Kidney epithelial cell (primary cell): Measurements from ENCODE around the gene SORBS1. TPM values are rescaled to one million over a fixed set of nuclear protein-coding genes. Genes with fewer than 3 reads are reported as not detected.
A peak's percentile ranks its signal among the peaks of the same experiment; 100 is the strongest.

Source experiments
- DNase-seq: peaks from one replicate; pipeline ENCODE4 v3.0.0-alpha.2; 2010; ENCODE audit warnings: low read depth
- H3K27me3 ChIP-seq: 2 replicates; pipeline ENCODE4 v1.6.0; 2011; ENCODE audit warnings: low read length; ENCODE audit not compliant: control insufficient read depth, insufficient read depth
- H3K36me3 ChIP-seq: 2 replicates; pipeline ENCODE4 v1.5.1; 2011; ENCODE audit warnings: low read length; ENCODE audit not compliant: control insufficient read depth, insufficient read depth
- H3K4me3 ChIP-seq: 2 replicates; pipeline ENCODE4 v1.5.1; 2011; ENCODE audit warnings: low read depth, mild to moderate bottlenecking, control low read depth, low read length
- CTCF ChIP-seq: IDR thresholded peaks from 2 replicates; pipeline ENCODE4 v1.5.1; 2011; ENCODE audit warnings: mild to moderate bottlenecking, moderate library complexity, low read length, control low read depth, inconsistent platforms; ENCODE audit not compliant: insufficient read depth, poor library complexity, severe bottlenecking
- total RNA-seq: library from RNA; depleted of rRNA; stranded (reverse); fragments of >200 nt; gene quantifications from 2 replicates; pipeline ENCODE4 v1.2.3, GENCODE V29; 2015

SORBS1 gene
- total RNA-seq, 1 donor from 2014 or later = 4.9 TPM

- peak; percentile 96 for TF ChIP-seq CTCF
- H3K36me3 ChIP-seq = no peaks in the 10 kb centered on the region
- DNase-seq = peak; percentile 50
- no peaks in the 10 kb centered on the region for H3K27me3 ChIP-seq
- H3K4me3 ChIP-seq = no peak overlapping the region
These were observed 40.0 kb upstream of the SORBS1 start for GRCh38 chr10:95601116-95601719.

GRCh38 chr10:95600158-95600557, 39.0 kb upstream of the SORBS1 start:
- no peak for TF ChIP-seq CTCF
- H3K4me3 ChIP-seq = no peak overlapping the region
- no peaks in the 10 kb centered on the region for H3K36me3 ChIP-seq
- no peaks in the 10 kb centered on the region for H3K27me3 ChIP-seq
- no peak for DNase-seq

- H3K27me3 ChIP-seq = no peaks in the 10 kb centered on the region
- no peak for TF ChIP-seq CTCF
- DNase-seq = no peak
- H3K36me3 ChIP-seq = no peaks in the 10 kb centered on the region
- no peak overlapping the region for H3K4me3 ChIP-seq
These were observed 36.6 kb upstream of the SORBS1 start for GRCh38 chr10:95597788-95598187.

GRCh38 chr10:95588025-95588424, 26.9 kb upstream of the SORBS1 start:
- no peak for TF ChIP-seq CTCF
- DNase-seq = no peak

GRCh38 chr10:95579835-95580535, 18.8 kb upstream of the SORBS1 start:
- Histone ChIP-seq H3K4me3 (no peak overlapping the region), H3K27me3 (no peaks in the 10 kb centered on the region), H3K36me3 (no peaks in the 10 kb centered on the region)
- no peak for TF ChIP-seq CTCF
- DNase-seq = no peak

More at GRCh38 chr10:95588025-95588424, 26.9 kb upstream of the SORBS1 start:
- H3K27me3 ChIP-seq = no peaks in the 10 kb centered on the region
- no peaks in the 10 kb centered on the region for H3K36me3 ChIP-seq
- H3K4me3 ChIP-seq = no peak overlapping the region
